AG04449 (cell line): Measurements from ENCODE around the gene PCSK1.
"Not testable (repeated sequence)": the region's sequence is repeated elsewhere in the genome, so short reads cannot be mapped to it uniquely, and the experiment has no call there.

ENCODE experiments used
- CTCF ChIA-PET: fragments of 350-600 bp; formaldehyde crosslinking; extraction: SDS; loops from one replicate; lab custom pipeline; 2021; ENCODE audit warnings: antibody characterized with exemption; lab: Yijun Ruan, JAX
- POLR2A ChIA-PET: fragments of 400-600, 350-600 bp; formaldehyde crosslinking; extraction: SDS; loops from one replicate; lab custom pipeline; 2020; ENCODE audit warnings: antibody characterized with exemption, inconsistent platforms; lab: Yijun Ruan, JAX
- DNase-seq: peaks from one replicate; pipeline ENCODE4 v3.0.0-alpha.2; 2010; ENCODE audit warnings: low read depth, low spot score
- H3K4me3 ChIP-seq: 2 replicates; pipeline ENCODE4 v1.5.1; 2011; ENCODE audit warnings: low read depth, mild to moderate bottlenecking, control low read depth, low read length
- CTCF ChIP-seq: IDR thresholded peaks from one replicate; pipeline ENCODE4 v1.5.1; 2011; ENCODE audit warnings: mild to moderate bottlenecking, moderate library complexity, low read length, control low read depth, inconsistent platforms; ENCODE audit not compliant: insufficient read depth; ENCODE audit errors: missing control alignments

Gene PCSK1

GRCh38 chr5:96402500-96402899 is 30.5 kb downstream of the PCSK1 start:
- no peak overlapping the region for H3K4me3 ChIP-seq
- no peak for TF ChIP-seq CTCF
- no peak for DNase-seq
- ChIA-PET CTCF (interaction anchor here (1.0 kb wide), 1 partner anchor 59 kb away, joined by 3 read pairs; no protein-coding TSS in a partner anchor), POLR2A (no interaction called here)

- no peak for TF ChIP-seq CTCF
These were observed 36.2 kb downstream of the PCSK1 start for GRCh38 chr5:96396878-96397277.

GRCh38 chr5:96395295-96395694 is 37.8 kb downstream of the PCSK1 start:
- CTCF ChIA-PET, POLR2A ChIA-PET, H3K4me3 ChIP-seq, DNase-seq: not testable (repeated sequence)

More at GRCh38 chr5:96396878-96397277, 36.2 kb downstream of the PCSK1 start:
- no peak for DNase-seq
- H3K4me3 ChIP-seq = no peak overlapping the region
- ChIA-PET POLR2A (interaction anchor here (0.7 kb wide), 1 partner anchor 346 kb away, joined by 6 read pairs; no protein-coding TSS in a partner anchor), CTCF (interaction anchor here (0.8 kb wide), 1 partner anchor 205 kb away, joined by 3 read pairs; no protein-coding TSS in a partner anchor)

GRCh38 chr5:96391921-96392320 is 41.1 kb downstream of the PCSK1 start:
- POLR2A ChIA-PET = no interaction called here
- CTCF ChIA-PET = no interaction called here
- H3K4me3 ChIP-seq = no peak overlapping the region
- TF ChIP-seq CTCF = no peak
- no peak for DNase-seq

GRCh38 chr5:96388176-96388575 is 44.9 kb downstream of the PCSK1 start:
- TF ChIP-seq CTCF = no peak
- POLR2A ChIA-PET = no interaction called here
- H3K4me3 ChIP-seq = no peak overlapping the region
- CTCF ChIA-PET = no interaction called here
- DNase-seq = no peak

- POLR2A ChIA-PET = no interaction called here
- no peak for DNase-seq
- H3K4me3 ChIP-seq = no peak overlapping the region
- no peak for TF ChIP-seq CTCF
- CTCF ChIA-PET = no interaction called here
These were observed 45.4 kb downstream of the PCSK1 start for GRCh38 chr5:96387616-96388015.

GRCh38 chr5:96385538-96385937 is 47.5 kb downstream of the PCSK1 start:
- CTCF ChIA-PET = interaction anchor here (1.3 to 2.0 kb wide), 2 partner anchors 41 to 216 kb away, joined by 3 to 8 read pairs; no protein-coding TSS in a partner anchor
- POLR2A ChIA-PET = no interaction called here
- no peak for TF ChIP-seq CTCF
- no peak overlapping the region for H3K4me3 ChIP-seq
- no peak for DNase-seq
